DOHH2 (cell line): ENCODE data around the gene CLTA.

Experiments
- EZH2phosphoT487 ChIP-seq: fragments of 200-600 bp; sonication (generic); IDR thresholded peaks from 2 replicates; pipeline ENCODE4 v1.6.1; 2017; ENCODE audit warnings: borderline replicate concordance, mild to moderate bottlenecking, antibody characterized with exemption, low read length, moderate library complexity, mixed read lengths
- TF ChIP-seq, protein P1 (sequence below): fragments of 200-600 bp; sonication (generic); IDR thresholded peaks from one replicate; pipeline ENCODE4 v1.5.1; 2014; ENCODE audit warnings: antibody characterized with exemption, mild to moderate bottlenecking, low read depth, low read length; ENCODE audit not compliant: poor library complexity, severe bottlenecking

DNA sequence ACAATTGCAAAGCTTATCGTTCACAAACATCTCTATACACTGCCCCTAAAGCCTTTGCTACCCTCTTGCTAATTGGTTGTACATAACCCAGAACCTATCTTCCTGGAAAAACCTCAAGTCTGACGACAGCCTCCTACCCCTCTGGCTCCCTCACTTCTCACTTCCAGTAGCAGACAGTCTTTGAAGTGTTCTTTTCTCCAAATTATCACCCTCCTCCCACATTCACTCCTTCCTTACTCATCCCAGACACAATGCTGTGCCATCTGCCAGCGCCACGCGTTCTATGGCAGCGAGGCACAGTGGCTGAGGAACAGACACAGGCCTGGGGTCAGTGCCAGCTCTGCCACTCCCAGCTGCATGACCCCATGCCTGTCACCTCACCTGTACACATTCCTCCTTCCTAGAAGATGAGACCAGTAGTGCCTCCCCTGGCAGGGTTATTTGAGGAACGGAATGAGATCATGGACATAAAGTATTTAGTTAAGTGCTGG, 27.7 kb downstream of the CLTA start:
- TF ChIP-seq, protein P1, sequence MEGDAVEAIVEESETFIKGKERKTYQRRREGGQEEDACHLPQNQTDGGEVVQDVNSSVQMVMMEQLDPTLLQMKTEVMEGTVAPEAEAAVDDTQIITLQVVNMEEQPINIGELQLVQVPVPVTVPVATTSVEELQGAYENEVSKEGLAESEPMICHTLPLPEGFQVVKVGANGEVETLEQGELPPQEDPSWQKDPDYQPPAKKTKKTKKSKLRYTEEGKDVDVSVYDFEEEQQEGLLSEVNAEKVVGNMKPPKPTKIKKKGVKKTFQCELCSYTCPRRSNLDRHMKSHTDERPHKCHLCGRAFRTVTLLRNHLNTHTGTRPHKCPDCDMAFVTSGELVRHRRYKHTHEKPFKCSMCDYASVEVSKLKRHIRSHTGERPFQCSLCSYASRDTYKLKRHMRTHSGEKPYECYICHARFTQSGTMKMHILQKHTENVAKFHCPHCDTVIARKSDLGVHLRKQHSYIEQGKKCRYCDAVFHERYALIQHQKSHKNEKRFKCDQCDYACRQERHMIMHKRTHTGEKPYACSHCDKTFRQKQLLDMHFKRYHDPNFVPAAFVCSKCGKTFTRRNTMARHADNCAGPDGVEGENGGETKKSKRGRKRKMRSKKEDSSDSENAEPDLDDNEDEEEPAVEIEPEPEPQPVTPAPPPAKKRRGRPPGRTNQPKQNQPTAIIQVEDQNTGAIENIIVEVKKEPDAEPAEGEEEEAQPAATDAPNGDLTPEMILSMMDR, result no peak
- TF ChIP-seq EZH2phosphoT487, result no peak
